Hepatocyte (in vitro differentiated cells): ENCODE data around the gene TMEM164.

Source experiments
- EZH2 ChIP-seq: fragments of 200-600 bp; sonication (generic); IDR thresholded peaks from 2 replicates; pipeline ENCODE4 v1.6.1; 2016; ENCODE audit warnings: antibody characterized with exemption, mild to moderate bottlenecking, borderline replicate concordance
- EZH2phosphoT487 ChIP-seq: fragments of 200-600 bp; sonication (generic); IDR thresholded peaks from one replicate; pipeline ENCODE4 v1.6.1; 2018; ENCODE audit warnings: antibody characterized with exemption, mild to moderate bottlenecking, low read depth, moderate library complexity; ENCODE audit not compliant: unreplicated experiment, severe bottlenecking
- TF ChIP-seq, protein P1 (sequence below): fragments of 200-600 bp; sonication (generic); IDR thresholded peaks from 2 replicates; pipeline ENCODE4 v1.5.1; 2016; ENCODE audit warnings: antibody characterized with exemption, mild to moderate bottlenecking; ENCODE audit not compliant: poor library complexity

DNA sequence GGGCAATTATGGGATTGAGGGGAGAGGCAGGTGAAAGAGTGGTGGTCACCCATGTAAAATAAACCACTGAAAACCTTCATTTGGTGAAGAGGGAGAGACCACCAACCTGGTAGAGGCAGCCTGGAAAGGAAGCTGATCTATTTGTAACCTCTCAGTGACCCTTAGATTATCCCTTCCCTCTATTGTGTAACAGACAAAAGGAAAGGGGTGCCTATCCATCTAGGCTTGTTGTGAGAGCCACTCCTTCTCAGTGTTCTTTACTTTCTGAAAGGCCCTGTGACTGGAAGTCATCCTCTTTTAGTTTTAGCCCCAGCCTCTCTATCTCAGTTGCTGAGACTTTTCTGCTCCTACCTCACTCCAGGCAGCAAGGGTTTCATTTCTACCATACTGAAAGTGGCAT lies 142.4 kb downstream of the TMEM164 start:
- TF ChIP-seq, protein P1, sequence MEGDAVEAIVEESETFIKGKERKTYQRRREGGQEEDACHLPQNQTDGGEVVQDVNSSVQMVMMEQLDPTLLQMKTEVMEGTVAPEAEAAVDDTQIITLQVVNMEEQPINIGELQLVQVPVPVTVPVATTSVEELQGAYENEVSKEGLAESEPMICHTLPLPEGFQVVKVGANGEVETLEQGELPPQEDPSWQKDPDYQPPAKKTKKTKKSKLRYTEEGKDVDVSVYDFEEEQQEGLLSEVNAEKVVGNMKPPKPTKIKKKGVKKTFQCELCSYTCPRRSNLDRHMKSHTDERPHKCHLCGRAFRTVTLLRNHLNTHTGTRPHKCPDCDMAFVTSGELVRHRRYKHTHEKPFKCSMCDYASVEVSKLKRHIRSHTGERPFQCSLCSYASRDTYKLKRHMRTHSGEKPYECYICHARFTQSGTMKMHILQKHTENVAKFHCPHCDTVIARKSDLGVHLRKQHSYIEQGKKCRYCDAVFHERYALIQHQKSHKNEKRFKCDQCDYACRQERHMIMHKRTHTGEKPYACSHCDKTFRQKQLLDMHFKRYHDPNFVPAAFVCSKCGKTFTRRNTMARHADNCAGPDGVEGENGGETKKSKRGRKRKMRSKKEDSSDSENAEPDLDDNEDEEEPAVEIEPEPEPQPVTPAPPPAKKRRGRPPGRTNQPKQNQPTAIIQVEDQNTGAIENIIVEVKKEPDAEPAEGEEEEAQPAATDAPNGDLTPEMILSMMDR: no peak
- TF ChIP-seq EZH2 (no peak), EZH2phosphoT487 (no peak)
